HEK293 (cell line): ENCODE results near the gene TBX6.
A peak's percentile ranks its signal among the peaks of the same experiment; 100 is the strongest.

Experiments
- CTCF ChIA-PET: fragments of 350-600 bp; formaldehyde crosslinking; extraction: SDS; loops from one replicate; lab custom pipeline; 2021; ENCODE audit warnings: antibody characterized with exemption; lab: Yijun Ruan, JAX
- POLR2A ChIA-PET: fragments of 300-600 bp; formaldehyde crosslinking; extraction: SDS; loops from one replicate; lab custom pipeline; 2020; ENCODE audit warnings: antibody characterized with exemption, inconsistent platforms; lab: Yijun Ruan, JAX
- H3K27ac ChIP-seq: fragments of 200-500 bp; sonication (Bioruptor generic); 2 replicates; pipeline ENCODE4 v1.5.1; 2014; ENCODE audit warnings: low read depth, low read length, control low read depth, inconsistent platforms; ENCODE audit errors: extremely low read depth
- H3K36me3 ChIP-seq, 2 experiments: fragments of 200-500 bp in 1 of 2; sonication (Bioruptor generic) in 1 of 2; 1 replicate in 1 of 2; 2 replicates in 1 of 2; pipeline ENCODE4 v1.5.1; 2014 to 2017; ENCODE audit warnings: inconsistent platforms in 2 of 2, low read length in 2 of 2; ENCODE audit not compliant: control insufficient read depth in 2 of 2, insufficient read depth in 1 of 2
- H3K4me1 ChIP-seq: fragments of 200-500 bp; sonication (Bioruptor generic); 2 replicates; pipeline ENCODE4 v1.5.1; 2014; ENCODE audit warnings: mild to moderate bottlenecking, low read length, inconsistent platforms; ENCODE audit not compliant: control insufficient read depth, insufficient read depth
- H3K4me3 ChIP-seq: 2 replicates; pipeline ENCODE4 v1.5.1; 2011; ENCODE audit warnings: low read depth, mild to moderate bottlenecking, control low read depth, low read length, moderate library complexity
- H3K9me3 ChIP-seq: fragments of 200-500 bp; sonication (Bioruptor generic); 2 replicates; pipeline ENCODE4 v1.5.1; 2014; ENCODE audit warnings: low read depth, low read length, inconsistent platforms; ENCODE audit not compliant: control insufficient read depth, insufficient read depth
- GLIS1 ChIP-seq: fragments of 450-650 bp; formaldehyde crosslinking; IDR thresholded peaks from 2 replicates; pipeline ENCODE4 v1.5.1; 2016; ENCODE audit warnings: missing biosample characterization, missing genetic modification characterization
- PRDM10 ChIP-seq: fragments of 450-650 bp; formaldehyde crosslinking; IDR thresholded peaks from 2 replicates; pipeline ENCODE4 v1.5.1; 2016; ENCODE audit warnings: missing biosample characterization, missing genetic modification characterization
- TSHZ1 ChIP-seq: fragments of 450-650 bp; formaldehyde crosslinking; IDR thresholded peaks from 2 replicates; pipeline ENCODE4 v1.5.1; 2016; ENCODE audit warnings: missing biosample characterization, missing genetic modification characterization, borderline replicate concordance
- ZBTB17 ChIP-seq: fragments of 450-650 bp; formaldehyde crosslinking; IDR thresholded peaks from 2 replicates; pipeline ENCODE4 v1.5.1; 2016; ENCODE audit warnings: missing biosample characterization, missing genetic modification characterization
- ZBTB49 ChIP-seq: fragments of 450-650 bp; formaldehyde crosslinking; IDR thresholded peaks from 2 replicates; pipeline ENCODE4 v1.5.1; 2016; ENCODE audit warnings: missing biosample characterization, missing genetic modification characterization, low read depth
- ZBTB7A ChIP-seq: fragments of 450-650 bp; formaldehyde crosslinking; IDR thresholded peaks from 2 replicates; pipeline ENCODE4 v1.5.1; 2016; ENCODE audit warnings: low read depth, missing biosample characterization, missing genetic modification characterization
- ZFP69B ChIP-seq: fragments of 450-650 bp; formaldehyde crosslinking; IDR thresholded peaks from 2 replicates; pipeline ENCODE4 v1.5.1; 2016; ENCODE audit warnings: missing biosample characterization, missing genetic modification characterization
- ZNF221 ChIP-seq: fragments of 450-650 bp; formaldehyde crosslinking; IDR thresholded peaks from 2 replicates; pipeline ENCODE4 v1.5.1; 2017; ENCODE audit warnings: missing biosample characterization, missing genetic modification characterization, borderline replicate concordance
- ZNF239 ChIP-seq: fragments of 450-650 bp; formaldehyde crosslinking; IDR thresholded peaks from 2 replicates; pipeline ENCODE4 v1.5.1; 2016; ENCODE audit warnings: missing biosample characterization, missing genetic modification characterization
- ZNF362 ChIP-seq: fragments of 450-650 bp; formaldehyde crosslinking; IDR thresholded peaks from 2 replicates; pipeline ENCODE4 v1.5.1; 2016; ENCODE audit warnings: missing biosample characterization, missing genetic modification characterization
- ZNF549 ChIP-seq: fragments of 450-650 bp; IDR thresholded peaks from 2 replicates; pipeline ENCODE4 v1.5.1; 2018; ENCODE audit warnings: missing biosample characterization, missing genetic modification characterization, mild to moderate bottlenecking, inconsistent platforms, moderate library complexity
- ZNF600 ChIP-seq: fragments of 450-650 bp; formaldehyde crosslinking; IDR thresholded peaks from 2 replicates; pipeline ENCODE4 v1.5.1; 2016; ENCODE audit warnings: missing biosample characterization, missing genetic modification characterization
- ZNF792 ChIP-seq: fragments of 450-650 bp; formaldehyde crosslinking; IDR thresholded peaks from 2 replicates; pipeline ENCODE4 v1.5.1; 2016; ENCODE audit warnings: missing biosample characterization, missing genetic modification characterization
- ZSCAN30 ChIP-seq: fragments of 450-650 bp; IDR thresholded peaks from 2 replicates; pipeline ENCODE4 v1.5.1; 2018; ENCODE audit warnings: missing biosample characterization, mild to moderate bottlenecking, missing genetic modification characterization, moderate library complexity
- TF ChIP-seq, protein P1 (sequence below): fragments of 450-650 bp; formaldehyde crosslinking; IDR thresholded peaks from 2 replicates; pipeline ENCODE4 v1.5.1; 2016; ENCODE audit warnings: missing biosample characterization, missing genetic modification characterization
- TF ChIP-seq, protein P2 (sequence below): fragments of 450-650 bp; formaldehyde crosslinking; conservative IDR thresholded peaks from 2 replicates; pipeline ENCODE4 v1.5.1; 2016; ENCODE audit warnings: low read depth, missing biosample characterization, missing genetic modification characterization

Gene TBX6

GRCh38 chr16:30052671-30053372, 38.9 kb downstream of the TBX6 start (continued):
- TF ChIP-seq, protein P1, sequence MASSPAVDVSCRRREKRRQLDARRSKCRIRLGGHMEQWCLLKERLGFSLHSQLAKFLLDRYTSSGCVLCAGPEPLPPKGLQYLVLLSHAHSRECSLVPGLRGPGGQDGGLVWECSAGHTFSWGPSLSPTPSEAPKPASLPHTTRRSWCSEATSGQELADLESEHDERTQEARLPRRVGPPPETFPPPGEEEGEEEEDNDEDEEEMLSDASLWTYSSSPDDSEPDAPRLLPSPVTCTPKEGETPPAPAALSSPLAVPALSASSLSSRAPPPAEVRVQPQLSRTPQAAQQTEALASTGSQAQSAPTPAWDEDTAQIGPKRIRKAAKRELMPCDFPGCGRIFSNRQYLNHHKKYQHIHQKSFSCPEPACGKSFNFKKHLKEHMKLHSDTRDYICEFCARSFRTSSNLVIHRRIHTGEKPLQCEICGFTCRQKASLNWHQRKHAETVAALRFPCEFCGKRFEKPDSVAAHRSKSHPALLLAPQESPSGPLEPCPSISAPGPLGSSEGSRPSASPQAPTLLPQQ = peak; percentile 93
- TF ChIP-seq ZSCAN30 (tag by site-specific recombination) (no peak; the same call in none of the 2 replicates), ZNF221 (tag by site-specific recombination) (no peak), TSHZ1 (tag by site-specific recombination) (peak; percentile 87)
- TF ChIP-seq, protein P2, sequence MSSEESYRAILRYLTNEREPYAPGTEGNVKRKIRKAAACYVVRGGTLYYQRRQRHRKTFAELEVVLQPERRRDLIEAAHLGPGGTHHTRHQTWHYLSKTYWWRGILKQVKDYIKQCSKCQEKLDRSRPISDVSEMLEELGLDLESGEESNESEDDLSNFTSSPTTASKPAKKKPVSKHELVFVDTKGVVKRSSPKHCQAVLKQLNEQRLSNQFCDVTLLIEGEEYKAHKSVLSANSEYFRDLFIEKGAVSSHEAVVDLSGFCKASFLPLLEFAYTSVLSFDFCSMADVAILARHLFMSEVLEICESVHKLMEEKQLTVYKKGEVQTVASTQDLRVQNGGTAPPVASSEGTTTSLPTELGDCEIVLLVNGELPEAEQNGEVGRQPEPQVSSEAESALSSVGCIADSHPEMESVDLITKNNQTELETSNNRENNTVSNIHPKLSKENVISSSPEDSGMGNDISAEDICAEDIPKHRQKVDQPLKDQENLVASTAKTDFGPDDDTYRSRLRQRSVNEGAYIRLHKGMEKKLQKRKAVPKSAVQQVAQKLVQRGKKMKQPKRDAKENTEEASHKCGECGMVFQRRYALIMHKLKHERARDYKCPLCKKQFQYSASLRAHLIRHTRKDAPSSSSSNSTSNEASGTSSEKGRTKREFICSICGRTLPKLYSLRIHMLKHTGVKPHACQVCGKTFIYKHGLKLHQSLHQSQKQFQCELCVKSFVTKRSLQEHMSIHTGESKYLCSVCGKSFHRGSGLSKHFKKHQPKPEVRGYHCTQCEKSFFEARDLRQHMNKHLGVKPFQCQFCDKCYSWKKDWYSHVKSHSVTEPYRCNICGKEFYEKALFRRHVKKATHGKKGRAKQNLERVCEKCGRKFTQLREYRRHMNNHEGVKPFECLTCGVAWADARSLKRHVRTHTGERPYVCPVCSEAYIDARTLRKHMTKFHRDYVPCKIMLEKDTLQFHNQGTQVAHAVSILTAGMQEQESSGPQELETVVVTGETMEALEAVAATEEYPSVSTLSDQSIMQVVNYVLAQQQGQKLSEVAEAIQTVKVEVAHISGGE (tag by site-specific recombination) = peak; percentile 93
- TF ChIP-seq, all 188 proteins: peak for 114

DNA sequence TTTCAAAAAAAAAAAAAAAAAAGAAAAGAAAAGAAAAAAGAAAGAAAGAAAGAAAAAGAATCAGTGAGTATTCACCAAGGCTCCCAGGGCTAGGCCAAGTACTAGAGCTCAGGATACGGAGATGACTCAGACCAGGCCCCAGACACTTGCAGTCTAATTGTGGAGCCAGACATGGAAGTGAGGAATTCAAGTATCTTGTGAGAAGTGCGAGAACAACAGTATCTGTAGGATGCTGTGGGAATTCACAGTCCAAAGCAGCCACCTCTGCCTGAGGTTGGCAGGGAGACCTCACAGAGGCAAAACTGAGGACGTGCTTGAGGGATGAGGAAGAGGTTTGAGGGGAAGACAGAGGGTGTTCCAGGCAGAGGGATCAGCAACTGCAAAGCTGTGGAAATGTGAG, 40.2 kb downstream of the TBX6 start:
- H3K4me3 ChIP-seq = no peak overlapping the region
- H3K4me1 ChIP-seq = peaks cover 3% of the 10 kb centered on the region; the same call in 1 of the 2 replicates
- no peaks in the 10 kb centered on the region for H3K9me3 ChIP-seq
- H3K27ac ChIP-seq = no peak overlapping the region
- CTCF ChIA-PET = interaction anchor here (1.2 to 1.7 kb wide), 4 partner anchors 9 to 40 kb away, joined by 3 to 16 read pairs (median 6); partner anchors contain the start of genes TBX6 and TLCD3B
- peaks cover 0 to 3% of the 10 kb centered on the region in 2 experiments; a peak in 2 of 3 replicates for H3K36me3 ChIP-seq
- POLR2A ChIA-PET = interaction anchor here (0.6 to 6.5 kb wide), 6 partner anchors 15 to 614 kb away, joined by 4 to 66 read pairs (median 4); partner anchors contain the start of genes ALDOA and TAOK2
- TF ChIP-seq ZFP69B = no peak
- peak; percentile 88 for TF ChIP-seq ZNF600
- TF ChIP-seq ZNF362 (tag by site-specific recombination) = 0 out of 2 replicates have a peak, but pooled peaks have one; percentile 38
- no peak for TF ChIP-seq ZNF549
- no peak for TF ChIP-seq ZNF792 (tag by site-specific recombination)
- peak; percentile 75 for TF ChIP-seq ZBTB17 (tag by site-specific recombination)
- no peak for TF ChIP-seq PRDM10 (tag by site-specific recombination)
- TF ChIP-seq ZNF239 (tag by site-specific recombination) = no peak
- no peak for TF ChIP-seq ZBTB7A
- no peak for TF ChIP-seq ZBTB49
- TF ChIP-seq, protein P1 = no peak
- no peak for TF ChIP-seq GLIS1 (tag by site-specific recombination)
